Vagina (tissue), 2 donors: ENCODE data around the gene NDUFV1.
"Not testable (repeated sequence)": the region's sequence is repeated elsewhere in the genome, so short reads cannot be mapped to it uniquely, and the experiment has no call there.

Experiments
- POLR2AphosphoS5 ChIP-seq, 2 donors: sonication (generic); formaldehyde crosslinking; IDR thresholded peaks; one replicate each; pipeline ENCODE4 v1.9.0; 2017; ENCODE audit warnings: antibody characterized with exemption in 2 of 2, mild to moderate bottlenecking in 2 of 2, low read depth in 1 of 2; ENCODE audit not compliant: insufficient read depth in 1 of 2
- TF ChIP-seq, protein P1 (sequence below), 3 experiments: fragments of 450-650 bp in 2 of 3; fragments of 200-600 bp in 1 of 3; sonication (generic) in 1 of 3; IDR thresholded peaks; one replicate each; pipeline ENCODE4 v1.5.1; 2017 to 2019; ENCODE audit warnings: antibody characterized with exemption in 3 of 3, mild to moderate bottlenecking in 2 of 3, moderate library complexity in 2 of 3

- TF ChIP-seq, protein P1, sequence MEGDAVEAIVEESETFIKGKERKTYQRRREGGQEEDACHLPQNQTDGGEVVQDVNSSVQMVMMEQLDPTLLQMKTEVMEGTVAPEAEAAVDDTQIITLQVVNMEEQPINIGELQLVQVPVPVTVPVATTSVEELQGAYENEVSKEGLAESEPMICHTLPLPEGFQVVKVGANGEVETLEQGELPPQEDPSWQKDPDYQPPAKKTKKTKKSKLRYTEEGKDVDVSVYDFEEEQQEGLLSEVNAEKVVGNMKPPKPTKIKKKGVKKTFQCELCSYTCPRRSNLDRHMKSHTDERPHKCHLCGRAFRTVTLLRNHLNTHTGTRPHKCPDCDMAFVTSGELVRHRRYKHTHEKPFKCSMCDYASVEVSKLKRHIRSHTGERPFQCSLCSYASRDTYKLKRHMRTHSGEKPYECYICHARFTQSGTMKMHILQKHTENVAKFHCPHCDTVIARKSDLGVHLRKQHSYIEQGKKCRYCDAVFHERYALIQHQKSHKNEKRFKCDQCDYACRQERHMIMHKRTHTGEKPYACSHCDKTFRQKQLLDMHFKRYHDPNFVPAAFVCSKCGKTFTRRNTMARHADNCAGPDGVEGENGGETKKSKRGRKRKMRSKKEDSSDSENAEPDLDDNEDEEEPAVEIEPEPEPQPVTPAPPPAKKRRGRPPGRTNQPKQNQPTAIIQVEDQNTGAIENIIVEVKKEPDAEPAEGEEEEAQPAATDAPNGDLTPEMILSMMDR (IDR thresholded peaks at IDR 0.05): not testable (repeated sequence)
- not testable (repeated sequence) for TF ChIP-seq POLR2AphosphoS5 (IDR thresholded peaks at IDR 0.05; ENCODE audit: insufficient read depth in 1 of 2, low read depth in 1 of 2)
Measured at GRCh38 chr11:67604119-67604518, 2.6 kb upstream of the NDUFV1 start.
